Astrocyte (in vitro differentiated cells and primary cell): Measurements from ENCODE around the gene FSIP1. TPM values are rescaled to one million over a fixed set of nuclear protein-coding genes. Genes with fewer than 3 reads are reported as not detected.
A peak's percentile ranks its signal among the peaks of the same experiment; 100 is the strongest.

Experiments used
- DNase-seq: peaks from one replicate; pipeline ENCODE4 v3.0.0-alpha.2; 2010; ENCODE audit warnings: low read depth
- FAIRE-seq: peaks from 2 replicates; lab custom pipeline; 2011; peaks lifted over from hg19 to GRCh38; lab: Jason Lieb, UNC
- H2AFZ ChIP-seq: 2 replicates; pipeline ENCODE4 v1.6.0; 2012; ENCODE audit warnings: low read depth, low read length, inconsistent platforms
- H3K27ac ChIP-seq: 2 replicates; pipeline ENCODE4 v1.5.1; 2011; ENCODE audit warnings: low read depth, low read length, inconsistent platforms
- H3K27me3 ChIP-seq: 2 replicates; pipeline ENCODE4 v1.6.0; 2011; ENCODE audit warnings: low read length, inconsistent platforms; ENCODE audit not compliant: insufficient read depth
- H3K36me3 ChIP-seq: 2 replicates; pipeline ENCODE4 v1.5.1; 2011; ENCODE audit warnings: low read length, inconsistent platforms; ENCODE audit not compliant: insufficient read depth
- H3K4me1 ChIP-seq: 2 replicates; pipeline ENCODE4 v1.5.1; 2011; ENCODE audit warnings: low read length, inconsistent platforms; ENCODE audit not compliant: insufficient read depth
- H3K4me2 ChIP-seq: 2 replicates; pipeline ENCODE4 v1.6.0; 2012; ENCODE audit warnings: low read length, inconsistent platforms
- H3K4me3 ChIP-seq: 2 replicates; pipeline ENCODE4 v1.5.1; 2011; ENCODE audit warnings: low read depth, mild to moderate bottlenecking, low read length, inconsistent platforms; ENCODE audit not compliant: insufficient read depth
- H3K79me2 ChIP-seq: 2 replicates; pipeline ENCODE4 v1.6.0; 2012; ENCODE audit warnings: mild to moderate bottlenecking, low read length, inconsistent platforms; ENCODE audit not compliant: insufficient read depth
- H3K9ac ChIP-seq: 2 replicates; pipeline ENCODE4 v1.6.0; 2012; ENCODE audit warnings: mild to moderate bottlenecking, low read length, inconsistent platforms
- H3K9me3 ChIP-seq: 2 replicates; pipeline ENCODE4 v1.5.1; 2012; ENCODE audit warnings: low read depth, mild to moderate bottlenecking, low read length, inconsistent platforms; ENCODE audit not compliant: insufficient read depth
- H4K20me1 ChIP-seq: 2 replicates; pipeline ENCODE4 v1.6.0; 2012; ENCODE audit warnings: low read length, inconsistent platforms; ENCODE audit not compliant: insufficient read depth
- H3K27ac Mint-ChIP-seq: one replicate; pipeline ENCODE4 v1.8.0; 2021; ENCODE audit warnings: mild to moderate bottlenecking, mixed read lengths; ENCODE audit not compliant: unreplicated experiment
- H3K27me3 Mint-ChIP-seq: one replicate; pipeline ENCODE4 v1.8.0; 2021; ENCODE audit warnings: low read depth, mixed read lengths; ENCODE audit not compliant: unreplicated experiment
- H3K36me3 Mint-ChIP-seq: one replicate; pipeline ENCODE4 v1.8.0; 2021; ENCODE audit warnings: low read depth, mixed read lengths; ENCODE audit not compliant: unreplicated experiment
- H3K4me1 Mint-ChIP-seq: one replicate; pipeline ENCODE4 v1.8.0; 2021; ENCODE audit warnings: low read depth, mixed read lengths; ENCODE audit not compliant: unreplicated experiment
- H3K4me3 Mint-ChIP-seq: one replicate; pipeline ENCODE4 v1.8.0; 2021; ENCODE audit warnings: mild to moderate bottlenecking, moderate library complexity, mixed read lengths; ENCODE audit not compliant: unreplicated experiment
- H3K9me3 Mint-ChIP-seq: one replicate; pipeline ENCODE4 v1.8.0; 2021; ENCODE audit warnings: mild to moderate bottlenecking, mixed read lengths; ENCODE audit not compliant: unreplicated experiment
- EZH2 ChIP-seq: IDR thresholded peaks from 2 replicates; pipeline ENCODE4 v1.6.1; 2012; ENCODE audit warnings: mild to moderate bottlenecking, low read length, inconsistent platforms; ENCODE audit not compliant: insufficient read depth
- total RNA-seq: library from RNA; stranded (reverse); gene quantifications from 2 replicates; pipeline ENCODE4 v1.2.1, GENCODE V29; 2021
- TF ChIP-seq, protein P1 (sequence below): IDR thresholded peaks from 2 replicates; pipeline ENCODE4 v1.5.1; 2011; ENCODE audit warnings: low read depth, mild to moderate bottlenecking, inconsistent platforms, low read length, moderate library complexity; ENCODE audit not compliant: insufficient read depth

Gene FSIP1
- total RNA-seq, 1 donor from 2014 or later, result 0.77 TPM

DNA sequence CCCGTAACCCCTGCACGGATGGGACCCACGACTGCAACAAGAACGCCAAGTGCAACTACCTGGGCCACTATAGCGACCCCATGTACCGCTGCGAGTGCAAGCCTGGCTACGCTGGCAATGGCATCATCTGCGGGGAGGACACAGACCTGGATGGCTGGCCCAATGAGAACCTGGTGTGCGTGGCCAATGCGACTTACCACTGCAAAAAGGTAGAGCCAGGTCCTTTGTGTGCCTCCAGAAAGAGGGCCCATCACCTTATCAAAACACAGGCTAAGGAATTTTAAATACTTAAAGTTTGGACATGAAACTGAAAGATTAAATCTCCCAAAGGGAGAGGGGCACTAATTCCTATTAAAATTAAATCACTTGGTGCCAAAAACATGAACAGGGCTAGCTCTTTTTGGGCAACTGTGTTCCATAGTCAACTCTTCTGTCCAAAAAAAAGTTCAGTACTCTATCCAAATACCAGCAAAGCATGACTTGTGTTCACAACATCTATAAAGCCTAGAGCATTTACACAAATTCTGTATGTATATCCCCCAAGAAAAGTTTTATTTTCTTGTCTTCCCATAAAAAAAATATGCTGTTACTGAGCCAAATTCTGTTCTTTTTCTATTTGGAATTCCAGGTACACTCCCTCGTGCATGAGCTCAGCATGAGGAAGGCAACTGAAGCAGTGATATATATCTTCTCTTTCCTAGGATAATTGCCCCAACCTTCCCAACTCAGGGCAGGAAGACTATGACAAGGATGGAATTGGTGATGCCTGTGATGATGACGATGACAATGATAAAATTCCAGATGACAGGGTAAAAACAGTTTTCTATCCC is 192.6 kb downstream of the FSIP1 start:
- peaks cover 95% of the 10 kb centered on the region for H4K20me1 ChIP-seq
- peak; percentile 9 for FAIRE-seq

DNA sequence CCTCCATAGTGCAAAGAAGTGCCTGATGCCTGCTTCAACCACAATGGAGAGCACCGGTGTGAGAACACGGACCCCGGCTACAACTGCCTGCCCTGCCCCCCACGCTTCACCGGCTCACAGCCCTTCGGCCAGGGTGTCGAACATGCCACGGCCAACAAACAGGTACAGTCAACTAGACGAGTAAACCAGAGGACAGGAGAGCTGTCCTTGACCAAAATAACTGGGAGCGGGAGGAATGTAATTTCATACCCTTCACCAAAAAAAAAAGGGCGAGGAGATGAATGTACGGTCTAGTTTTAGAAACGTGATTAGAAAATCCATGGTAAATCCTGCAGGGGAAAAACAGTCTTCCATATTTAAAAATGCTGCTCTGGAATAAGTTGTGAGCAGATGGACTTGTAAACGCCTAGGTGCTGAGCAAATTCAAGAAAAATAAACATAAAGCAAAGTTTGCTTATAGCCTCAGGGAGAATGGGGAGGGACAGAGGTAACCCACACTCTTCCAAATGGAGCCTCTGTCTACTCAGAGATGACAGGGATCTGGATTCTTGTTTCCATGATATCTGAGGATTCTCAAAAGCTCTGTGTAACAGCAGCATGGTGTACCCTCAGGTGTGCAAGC is 193.3 kb downstream of the FSIP1 start:
- Mint-ChIP-seq H3K9me3 (no peaks in the 10 kb centered on the region), H3K4me1 (peaks cover 46% of the 10 kb centered on the region), H3K36me3 (peaks cover 37% of the 10 kb centered on the region), H3K27ac (no peak overlapping the region), H3K27me3 (no peaks in the 10 kb centered on the region), H3K4me3 (no peak overlapping the region)
- peaks cover 29% of the 10 kb centered on the region for H3K4me1 ChIP-seq
- no peak overlapping the region for H3K9ac ChIP-seq
- TF ChIP-seq EZH2, result no peak
- TF ChIP-seq, protein P1, sequence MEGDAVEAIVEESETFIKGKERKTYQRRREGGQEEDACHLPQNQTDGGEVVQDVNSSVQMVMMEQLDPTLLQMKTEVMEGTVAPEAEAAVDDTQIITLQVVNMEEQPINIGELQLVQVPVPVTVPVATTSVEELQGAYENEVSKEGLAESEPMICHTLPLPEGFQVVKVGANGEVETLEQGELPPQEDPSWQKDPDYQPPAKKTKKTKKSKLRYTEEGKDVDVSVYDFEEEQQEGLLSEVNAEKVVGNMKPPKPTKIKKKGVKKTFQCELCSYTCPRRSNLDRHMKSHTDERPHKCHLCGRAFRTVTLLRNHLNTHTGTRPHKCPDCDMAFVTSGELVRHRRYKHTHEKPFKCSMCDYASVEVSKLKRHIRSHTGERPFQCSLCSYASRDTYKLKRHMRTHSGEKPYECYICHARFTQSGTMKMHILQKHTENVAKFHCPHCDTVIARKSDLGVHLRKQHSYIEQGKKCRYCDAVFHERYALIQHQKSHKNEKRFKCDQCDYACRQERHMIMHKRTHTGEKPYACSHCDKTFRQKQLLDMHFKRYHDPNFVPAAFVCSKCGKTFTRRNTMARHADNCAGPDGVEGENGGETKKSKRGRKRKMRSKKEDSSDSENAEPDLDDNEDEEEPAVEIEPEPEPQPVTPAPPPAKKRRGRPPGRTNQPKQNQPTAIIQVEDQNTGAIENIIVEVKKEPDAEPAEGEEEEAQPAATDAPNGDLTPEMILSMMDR, result no peak
- no peaks in the 10 kb centered on the region for H3K27me3 ChIP-seq
- H3K27ac ChIP-seq, result no peak overlapping the region
- peaks cover 100% of the 10 kb centered on the region for H3K36me3 ChIP-seq
- H3K4me3 ChIP-seq, result no peak overlapping the region
- DNase-seq, result no peak
- FAIRE-seq, result peak; percentile 32
- peaks cover 12% of the 10 kb centered on the region for H3K79me2 ChIP-seq
- H3K4me2 ChIP-seq, result peak overlapping the region; percentile 23
- H3K9me3 ChIP-seq, result no peaks in the 10 kb centered on the region
- peaks cover 99% of the 10 kb centered on the region for H4K20me1 ChIP-seq
- H2AFZ ChIP-seq, result no peak overlapping the region

More for the DNA sequence above, 192.6 kb downstream of the FSIP1 start:
- Histone ChIP-seq H3K9ac (no peak overlapping the region), H3K4me3 (no peak overlapping the region), H3K79me2 (peaks cover 5% of the 10 kb centered on the region), H3K27ac (no peak overlapping the region), H3K4me2 (peak overlapping the region; percentile 23), H3K36me3 (peaks cover 99% of the 10 kb centered on the region), H3K9me3 (no peaks in the 10 kb centered on the region), H3K27me3 (no peaks in the 10 kb centered on the region), H3K4me1 (peaks cover 25% of the 10 kb centered on the region), H2AFZ (no peak overlapping the region)
- TF ChIP-seq, protein P1, result no peak
- TF ChIP-seq EZH2, result no peak
- H3K27me3 Mint-ChIP-seq, result no peaks in the 10 kb centered on the region
- H3K4me3 Mint-ChIP-seq, result no peak overlapping the region
- no peak overlapping the region for H3K27ac Mint-ChIP-seq
- peaks cover 42% of the 10 kb centered on the region for H3K4me1 Mint-ChIP-seq
- DNase-seq, result no peak
- H3K36me3 Mint-ChIP-seq, result peaks cover 37% of the 10 kb centered on the region
- no peaks in the 10 kb centered on the region for H3K9me3 Mint-ChIP-seq
